HepG2 (cell line): Measurements from ENCODE around the gene THOC7. TPM values are rescaled to one million over a fixed set of nuclear protein-coding genes. Genes with fewer than 3 reads are reported as not detected.

ENCODE experiments used
- ARID5B ChIP-seq: IDR thresholded peaks from 2 replicates; pipeline ENCODE4 v1.4.0; 2020; ENCODE audit warnings: mild to moderate bottlenecking, missing genetic modification reagents
- CEBPB ChIP-seq: IDR thresholded peaks from 2 replicates; pipeline ENCODE4 v1.6.1; 2011; ENCODE audit warnings: low read depth, low read length, improper control_type of control experiment, borderline replicate concordance
- CHD4 ChIP-seq: fragments of 200-600 bp; sonication (generic); IDR thresholded peaks from 2 replicates; pipeline ENCODE4 v1.7.0; 2017; ENCODE audit warnings: mild to moderate bottlenecking, low read length, borderline replicate concordance
- LCORL ChIP-seq, 2 experiments: fragments of 450-650 bp in 1 of 2; sonication (generic) in 1 of 2; formaldehyde crosslinking in 1 of 2; IDR thresholded peaks; 2 replicates each; pipeline versions ENCODE4 v1.5.0 to v1.6.1; 2017 to 2020; ENCODE audit warnings: antibody characterized with exemption in 1 of 2, missing genetic modification reagents in 1 of 2
- MAFF ChIP-seq: IDR thresholded peaks from 2 replicates; pipeline ENCODE4 v1.6.1; 2011; ENCODE audit warnings: low read depth, low read length, improper control_type of control experiment
- MED8 ChIP-seq: sonication (generic); formaldehyde crosslinking; IDR thresholded peaks from 2 replicates; pipeline ENCODE4 v1.8.1; 2023; ENCODE audit warnings: mild to moderate bottlenecking, missing genetic modification reagents; ENCODE audit not compliant: insufficient replicate concordance
- MLLT10 ChIP-seq: sonication (generic); formaldehyde crosslinking; IDR thresholded peaks from 2 replicates; pipeline ENCODE4 v1.4.0; 2020; ENCODE audit warnings: missing genetic modification reagents
- MXI1 ChIP-seq: IDR thresholded peaks from 3 replicates; pipeline ENCODE4 v1.6.1; 2012; ENCODE audit warnings: low read depth, low read length, inconsistent platforms, borderline replicate concordance
- PBX2 ChIP-seq: IDR thresholded peaks from 2 replicates; pipeline ENCODE4 v1.6.1; 2016; ENCODE audit warnings: control low read depth
- PITX1 ChIP-seq: sonication (generic); formaldehyde crosslinking; IDR thresholded peaks from 2 replicates; pipeline ENCODE4 v1.5.1; 2020; ENCODE audit warnings: mild to moderate bottlenecking, missing genetic modification reagents
- RERE ChIP-seq: IDR thresholded peaks from 2 replicates; pipeline ENCODE4 v1.6.1; 2016; ENCODE audit warnings: low read depth, missing genetic modification reagents, missing compliant biosample characterization
- TEAD3 ChIP-seq: optimal IDR thresholded peaks from 2 replicates; pipeline ENCODE3; 2016; ENCODE audit warnings: borderline replicate concordance
- TFE3 ChIP-seq: IDR thresholded peaks from 2 replicates; pipeline ENCODE4 v1.6.1; 2016
- ZMYM4 ChIP-seq: sonication (generic); formaldehyde crosslinking; IDR thresholded peaks from 2 replicates; pipeline ENCODE4 v1.8.1; 2023; ENCODE audit warnings: mild to moderate bottlenecking, missing genetic modification reagents
- ZNF598 ChIP-seq: sonication (generic); formaldehyde crosslinking; IDR thresholded peaks from 2 replicates; pipeline ENCODE4 v1.5.1; 2020; ENCODE audit warnings: mild to moderate bottlenecking, missing genetic modification reagents, borderline replicate concordance
- ZNF792 ChIP-seq: IDR thresholded peaks from 2 replicates; pipeline ENCODE4 v1.6.1; 2016
- ZNF879 ChIP-seq: sonication (generic); formaldehyde crosslinking; IDR thresholded peaks from 2 replicates; pipeline ENCODE4 v1.8.1; 2023; ENCODE audit warnings: missing genetic modification reagents
- polyA plus RNA-seq, 8 experiments: library from polyadenylated mRNA; depleted of rRNA in 3 of 8; stranded (reverse) in 7 of 8; unstranded in 1 of 8; fragments of >200 nt; fragmentation: Illumina TruSeq in 4 of 8; extraction: Trizol in 4 of 8; gene quantifications; 2 replicates each; pipeline versions ENCODE4 v1.2.1 to v1.2.3, GENCODE V29; 2011 to 2016; ENCODE audit warnings: low read depth in 4 of 8, missing spikeins in 1 of 8, mixed read lengths in 1 of 8; ENCODE audit not compliant: insufficient read depth in 1 of 8
- total RNA-seq, 5 experiments: library from RNA; depleted of rRNA; stranded (reverse); fragments of >200 nt; fragmentation: Illumina TruSeq; extraction: Trizol; gene quantifications; 2 replicates each; pipeline ENCODE4 v1.2.3, GENCODE V29; 2016; ENCODE audit warnings: low read depth in 1 of 5

Gene THOC7
- total and polyA plus RNA-seq, 2 of the 13 experiments (the other 11 are each of a cell fraction or from before 2014, with no cell fraction given) = 32.8 to 63.5 TPM

- 0 out of 2 replicates have a peak, but pooled peaks have one; percentile 18 for TF ChIP-seq ARID5B (CRISPR knock-in tag)
- no peak for TF ChIP-seq MAFF
- TF ChIP-seq RERE (CRISPR knock-in tag) = peak; percentile 41; the same call in 1 of the 2 replicates
- TF ChIP-seq TEAD3 (CRISPR knock-in tag) = peak; percentile 40
- peak; percentile 81 for TF ChIP-seq CEBPB
- no peak for TF ChIP-seq ZNF598
- TF ChIP-seq ZMYM4 (CRISPR knock-in tag) = no peak
- no peak for TF ChIP-seq ZNF792 (CRISPR knock-in tag)
- TF ChIP-seq LCORL (IDR thresholded peaks at IDR 0.05) = 0 out of 2 replicates have a peak, but pooled peaks have one; percentile 29
- no peak for TF ChIP-seq LCORL (CRISPR knock-in tag; IDR thresholded peaks at IDR 0.05)
- TF ChIP-seq PITX1 (CRISPR knock-in tag) = peak; percentile 66
- TF ChIP-seq ZNF879 = no peak
- no peak for TF ChIP-seq MLLT10 (CRISPR knock-in tag)
- no peak for TF ChIP-seq MED8
- TF ChIP-seq MXI1 = no peak
- TF ChIP-seq TFE3 (CRISPR knock-in tag) = peak; percentile 60; the same call in 1 of the 2 replicates
- TF ChIP-seq PBX2 = no peak
- no peak for TF ChIP-seq CHD4
These were observed 27.9 kb upstream of the THOC7 start (continued) for GRCh38 chr3:63891518-63891917.
